PC-3 (cell line): ENCODE results near the gene HAGH.

Source experiments
- CTCF ChIP-seq: fragments of 300-600 bp; sonication (generic); conservative IDR thresholded peaks from 2 replicates; pipeline ENCODE4 v1.5.1; 2017; ENCODE audit warnings: antibody characterized with exemption, low read depth, mild to moderate bottlenecking, low read length
- EZH2 ChIP-seq: fragments of 300-600 bp; sonication (generic); IDR thresholded peaks from one replicate; pipeline ENCODE4 v1.6.1; 2017; ENCODE audit warnings: antibody characterized with exemption, mild to moderate bottlenecking, low read length; ENCODE audit not compliant: unreplicated experiment

- no peak for TF ChIP-seq CTCF
- TF ChIP-seq EZH2, result no peak
Observed at GRCh38 chr16:1830213-1830612, 3.6 kb upstream of the HAGH start.
